Body of pancreas (tissue), 4 donors: ENCODE results near the gene MYADML2.

ENCODE experiments used
- POLR2A ChIP-seq, 3 donors: fragments of 450-650 bp; IDR thresholded peaks; one replicate each; pipeline ENCODE4 v1.6.1; 2016; ENCODE audit warnings: antibody characterized with exemption in 3 of 3, mild to moderate bottlenecking in 2 of 3
- TF ChIP-seq, protein P1 (sequence below), 7 experiments: fragments of 450-650 bp in 4 of 7; fragments of 200-600 bp in 3 of 7; sonication (generic) in 3 of 7; IDR thresholded peaks; one replicate each; pipeline ENCODE4 v1.5.1; 2016 to 2019; ENCODE audit warnings: antibody characterized with exemption in 7 of 7

DNA sequence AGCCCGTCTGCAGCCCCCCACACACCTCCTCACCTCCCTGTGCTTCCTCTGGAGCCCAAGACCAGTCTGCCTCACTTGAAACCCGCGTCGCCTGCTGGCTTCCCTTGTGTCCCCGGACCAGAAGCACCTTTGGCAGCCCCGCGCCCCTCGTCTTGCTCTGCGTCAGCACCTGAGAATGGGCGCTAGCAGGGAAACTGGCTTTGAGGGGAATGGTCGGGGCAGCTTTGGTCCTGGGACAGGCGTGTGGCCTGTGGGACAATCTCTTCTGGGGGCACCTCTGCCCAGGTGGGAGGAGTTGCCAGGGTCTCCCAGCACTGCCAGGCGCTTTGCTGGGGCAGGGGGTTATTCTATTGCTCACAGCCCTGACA lies 15.9 kb downstream of the MYADML2 start:
- no peak for TF ChIP-seq POLR2A (IDR thresholded peaks at IDR 0.05)
- TF ChIP-seq, protein P1, sequence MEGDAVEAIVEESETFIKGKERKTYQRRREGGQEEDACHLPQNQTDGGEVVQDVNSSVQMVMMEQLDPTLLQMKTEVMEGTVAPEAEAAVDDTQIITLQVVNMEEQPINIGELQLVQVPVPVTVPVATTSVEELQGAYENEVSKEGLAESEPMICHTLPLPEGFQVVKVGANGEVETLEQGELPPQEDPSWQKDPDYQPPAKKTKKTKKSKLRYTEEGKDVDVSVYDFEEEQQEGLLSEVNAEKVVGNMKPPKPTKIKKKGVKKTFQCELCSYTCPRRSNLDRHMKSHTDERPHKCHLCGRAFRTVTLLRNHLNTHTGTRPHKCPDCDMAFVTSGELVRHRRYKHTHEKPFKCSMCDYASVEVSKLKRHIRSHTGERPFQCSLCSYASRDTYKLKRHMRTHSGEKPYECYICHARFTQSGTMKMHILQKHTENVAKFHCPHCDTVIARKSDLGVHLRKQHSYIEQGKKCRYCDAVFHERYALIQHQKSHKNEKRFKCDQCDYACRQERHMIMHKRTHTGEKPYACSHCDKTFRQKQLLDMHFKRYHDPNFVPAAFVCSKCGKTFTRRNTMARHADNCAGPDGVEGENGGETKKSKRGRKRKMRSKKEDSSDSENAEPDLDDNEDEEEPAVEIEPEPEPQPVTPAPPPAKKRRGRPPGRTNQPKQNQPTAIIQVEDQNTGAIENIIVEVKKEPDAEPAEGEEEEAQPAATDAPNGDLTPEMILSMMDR (IDR thresholded peaks at IDR 0.05): no peak
